B cell (primary cell): ENCODE data around the gene DNAJB12. TPM values are rescaled to one million over a fixed set of nuclear protein-coding genes. Genes with fewer than 3 reads are reported as not detected.

Experiments used
- ATAC-seq: fragments of 200-7000 bp; cut with Tn5 transposase; one replicate; pipeline ENCODE4 v1.10.0; 2021; ENCODE audit warnings: low read depth, mild to moderate bottlenecking, moderate number of reproducible peaks, moderate library complexity
- CTCF ChIA-PET: fragments of 350-600 bp; sonication (Branson Sonifier 250); formaldehyde crosslinking; loops from one replicate; lab custom pipeline; 2021; ENCODE audit warnings: antibody characterized with exemption, inconsistent platforms; lab: Charles Lee
- POLR2A ChIA-PET: fragments of 350-600 bp; sonication (Branson Sonifier 250); formaldehyde crosslinking; loops from one replicate; lab custom pipeline; 2021; ENCODE audit warnings: antibody characterized with exemption; lab: Charles Lee
- DNase-seq: peaks from one replicate; pipeline ENCODE4 v3.0.0; 2013
- H2AFZ ChIP-seq: 2 replicates; pipeline ENCODE4 v1.6.1; 2012; ENCODE audit warnings: mild to moderate bottlenecking, low read depth, low read length; ENCODE audit not compliant: insufficient read depth, poor library complexity, severe bottlenecking
- H3K27ac ChIP-seq, 2 donors: 1 replicate in 1 of 2; 2 replicates in 1 of 2; pipeline ENCODE4 v1.5.1; 2012 to 2013; ENCODE audit warnings: low read length in 2 of 2, mild to moderate bottlenecking in 2 of 2, moderate library complexity in 1 of 2
- H3K27me3 ChIP-seq, 4 experiments: fragments of 200-600 bp in 1 of 4; sonication (generic) in 1 of 4; replicated peaks in 1 of 4; 1 replicate in 2 of 4; 2 replicates in 2 of 4; pipeline versions ENCODE4 v1.6.1 to v1.7.0; 2013 to 2016; ENCODE audit warnings: low read length in 3 of 4, mild to moderate bottlenecking in 2 of 4, mixed read lengths in 1 of 4, moderate library complexity in 1 of 4; ENCODE audit not compliant: insufficient read depth in 4 of 4, control insufficient read depth in 3 of 4; ENCODE audit errors: control extremely low read depth in 1 of 4
- H3K36me3 ChIP-seq, 2 experiments: replicated peaks in 1 of 2; 1 replicate in 1 of 2; 2 replicates in 1 of 2; pipeline versions ENCODE4 v1.6.1 to v1.7.1; 2013; ENCODE audit warnings: low read length in 1 of 2; ENCODE audit not compliant: insufficient read depth in 2 of 2, control insufficient read depth in 1 of 2; ENCODE audit errors: control extremely low read depth in 1 of 2, extremely low read depth in 1 of 2
- H3K4me1 ChIP-seq, 2 donors: fragments of 200-600 bp in 1 of 2; sonication (generic) in 1 of 2; 1 replicate in 1 of 2; 2 replicates in 1 of 2; pipeline versions ENCODE4 v1.5.1 to v1.6.1; 2013 to 2017; ENCODE audit warnings: low read length in 2 of 2; ENCODE audit not compliant: control insufficient read depth in 2 of 2, insufficient read depth in 2 of 2
- H3K4me2 ChIP-seq: replicated peaks from 2 replicates; pipeline ENCODE3; 2012; ENCODE audit warnings: mild to moderate bottlenecking, low read depth, low read length; ENCODE audit not compliant: poor library complexity, severe bottlenecking
- H3K4me3 ChIP-seq, 5 experiments: fragments of 200-600 bp in 1 of 5; sonication (generic) in 1 of 5; 1 replicate in 3 of 5; 2 replicates in 2 of 5; pipeline versions ENCODE4 v1.5.1 to v1.7.0; 2011 to 2016; ENCODE audit warnings: low read length in 4 of 5, mild to moderate bottlenecking in 4 of 5, low read depth in 2 of 5, control low read depth in 1 of 5, moderate library complexity in 1 of 5; ENCODE audit not compliant: insufficient read depth in 1 of 5; ENCODE audit errors: control extremely low read depth in 1 of 5, extremely low read depth in 1 of 5
- H3K79me2 ChIP-seq: fragments of 200-600 bp; sonication (generic); one replicate; pipeline ENCODE4 v1.6.0; 2016; ENCODE audit warnings: low read length; ENCODE audit not compliant: control insufficient read depth, insufficient read depth
- H3K9ac ChIP-seq: fragments of 200-600 bp; sonication (generic); 2 replicates; pipeline ENCODE4 v1.6.1; 2017; ENCODE audit warnings: mild to moderate bottlenecking, low read length, moderate library complexity
- H3K9me3 ChIP-seq, 3 donors: one replicate each; pipeline versions ENCODE4 v1.6.1 to v1.7.1; 2013; ENCODE audit warnings: low read length in 2 of 3; ENCODE audit not compliant: control insufficient read depth in 2 of 3, insufficient read depth in 1 of 3; ENCODE audit errors: control extremely low read depth in 1 of 3
- H4K20me1 ChIP-seq: 2 replicates; pipeline ENCODE4 v1.6.0; 2012; ENCODE audit warnings: mild to moderate bottlenecking, low read length; ENCODE audit not compliant: insufficient read depth, control insufficient read depth, poor library complexity, severe bottlenecking
- H3K27ac Mint-ChIP-seq: one replicate; pipeline ENCODE4 v1.8.0; 2021; ENCODE audit warnings: mixed read lengths
- H3K27me3 Mint-ChIP-seq: one replicate; pipeline ENCODE4 v1.8.0; 2021; ENCODE audit warnings: mixed read lengths
- H3K4me1 Mint-ChIP-seq: one replicate; pipeline ENCODE4 v1.8.0; 2021; ENCODE audit warnings: mixed read lengths
- H3K4me3 Mint-ChIP-seq: one replicate; pipeline ENCODE4 v1.8.0; 2021; ENCODE audit warnings: mixed read lengths
- H3K9me3 Mint-ChIP-seq: one replicate; pipeline ENCODE4 v1.8.0; 2022; ENCODE audit warnings: mixed read lengths; ENCODE audit not compliant: insufficient read depth
- CTCF ChIP-seq: fragments of 200-600 bp; IDR thresholded peaks from one replicate; pipeline ENCODE4 v1.8.0; 2022; ENCODE audit warnings: antibody characterized with exemption, mild to moderate bottlenecking
- EZH2 ChIP-seq: IDR thresholded peaks from 2 replicates; pipeline ENCODE4 v1.6.1; 2012; ENCODE audit warnings: borderline replicate concordance, low read depth, mild to moderate bottlenecking, moderate library complexity, low read length; ENCODE audit not compliant: insufficient read depth, poor library complexity, severe bottlenecking
- WGBS: methylation state at CpG from one replicate; pipeline ENCODE4 v1.1.5; 2013; ENCODE audit warnings: missing lambda C conversion rate; ENCODE audit not compliant: insufficient coverage; 5-methylcytosine and 5-hydroxymethylcytosine counted together
- intact Hi-C: fragments of 100-400 bp; cut with micrococcal nuclease; formaldehyde crosslinking; loops from one replicate; pipeline ENCODE4 v1.10.0; 2022
- polyA plus RNA-seq: library from polyadenylated mRNA; depleted of rRNA; stranded (reverse); fragments of >200 nt; gene quantifications from 2 replicates; pipeline ENCODE4 v1.2.3, GENCODE V29; 2012
- total RNA-seq, 2 donors: library from RNA; stranded (reverse); fragments of 120-200 nt in 1 of 2; gene quantifications; 1 replicate in 1 of 2; 2 replicates in 1 of 2; pipeline versions ENCODE4 v1.2.3 to v1.2.4, GENCODE V29; 2013 to 2022

DNAJB12 gene
- total and polyA plus RNA-seq, 2 donors (not counting 1 experiment from before 2014, with no cell fraction given): 16.1 to 42.3 TPM

- ATAC-seq: no peak
- 67% methylated on average over 1 of the region's 2 CpGs for WGBS
Measured at GRCh38 chr10:72379776-72380175, 25.1 kb upstream of the DNAJB12 start.

GRCh38 chr10:72379062-72379461 lies 24.3 kb upstream of the DNAJB12 start:
- Histone ChIP-seq H2AFZ (no peak overlapping the region), H3K9ac (no peak overlapping the region), H3K4me2 (no peak overlapping the region), H3K36me3 (no peaks in the 10 kb centered on the region), H3K79me2 (no peaks in the 10 kb centered on the region), H3K27ac (no peak overlapping the region), H3K27me3 (no peaks in the 10 kb centered on the region), H3K9me3 (no peaks in the 10 kb centered on the region), H3K4me1 (no peaks in the 10 kb centered on the region), H4K20me1 (no peaks in the 10 kb centered on the region), H3K4me3 (no peak overlapping the region)
- ATAC-seq (no peak), DNase-seq (no peak)
- CTCF ChIA-PET: interaction anchor here (1.7 kb wide), 1 partner anchor 455 kb away, joined by 3 read pairs; no protein-coding TSS in a partner anchor
- intact Hi-C loops: no loop called here
- H3K4me3 Mint-ChIP-seq: no peak overlapping the region
- POLR2A ChIA-PET: no interaction called here
- no peak for TF ChIP-seq CTCF
- no peak for TF ChIP-seq EZH2
- no peaks in the 10 kb centered on the region for H3K9me3 Mint-ChIP-seq
- no peak overlapping the region for H3K27ac Mint-ChIP-seq
- WGBS: 100% methylated on average over 1 of the region's 2 CpGs
- no peaks in the 10 kb centered on the region for H3K27me3 Mint-ChIP-seq
- no peaks in the 10 kb centered on the region for H3K4me1 Mint-ChIP-seq

More at GRCh38 chr10:72379776-72380175, 25.1 kb upstream of the DNAJB12 start:
- H3K27me3 ChIP-seq: no peaks in the 10 kb centered on the region
- no peak overlapping the region for H3K27ac ChIP-seq
- intact Hi-C loops: no loop called here
- TF ChIP-seq EZH2: no peak
- TF ChIP-seq CTCF: no peak
- H4K20me1 ChIP-seq: no peaks in the 10 kb centered on the region
- H3K36me3 ChIP-seq: no peaks in the 10 kb centered on the region
- Mint-ChIP-seq H3K9me3 (no peaks in the 10 kb centered on the region), H3K4me3 (no peak overlapping the region), H3K27ac (no peak overlapping the region), H3K4me1 (peaks cover under 1% of the 10 kb centered on the region), H3K27me3 (no peaks in the 10 kb centered on the region)
- peaks cover 0 to under 1% of the 10 kb centered on the region in 2 donors for H3K4me1 ChIP-seq
- no peaks in the 10 kb centered on the region for H3K79me2 ChIP-seq
- H3K4me3 ChIP-seq: no peak overlapping the region
- no peak overlapping the region for H3K9ac ChIP-seq
- no peak overlapping the region for H2AFZ ChIP-seq
- H3K9me3 ChIP-seq: no peaks in the 10 kb centered on the region
- ChIA-PET POLR2A (no interaction called here), CTCF (interaction anchor here (1.7 kb wide), 1 partner anchor 455 kb away, joined by 3 read pairs; no protein-coding TSS in a partner anchor)
- no peak for DNase-seq
- no peak overlapping the region for H3K4me2 ChIP-seq
